MG63 (cell line): ENCODE data around the gene FAM193A. TPM values are rescaled to one million over a fixed set of nuclear protein-coding genes. Genes with fewer than 3 reads are reported as not detected.
"Not testable (repeated sequence)": the region's sequence is repeated elsewhere in the genome, so short reads cannot be mapped to it uniquely, and the experiment has no call there.

Experiments
- DNase-seq: peaks from one replicate; pipeline ENCODE4 v3.0.0-alpha.2; 2020
- H3K27me3 ChIP-seq: fragments of 250-450 bp; sonication (Bioruptor Pico); 2 replicates; pipeline ENCODE4 v1.5.1; 2020; ENCODE audit warnings: mild to moderate bottlenecking, moderate library complexity
- H3K36me3 ChIP-seq: fragments of 250-450 bp; sonication (Bioruptor Pico); 2 replicates; pipeline ENCODE4 v1.5.1; 2020; ENCODE audit warnings: mild to moderate bottlenecking, moderate library complexity
- H3K4me3 ChIP-seq: fragments of 250-450 bp; sonication (Bioruptor Pico); 2 replicates; pipeline ENCODE4 v1.5.1; 2020; ENCODE audit warnings: mild to moderate bottlenecking, moderate library complexity
- H3K9me3 ChIP-seq: fragments of 250-450 bp; sonication (Bioruptor Pico); 2 replicates; pipeline ENCODE4 v1.5.1; 2020; ENCODE audit warnings: mild to moderate bottlenecking, moderate library complexity
- total RNA-seq: library from RNA; depleted of rRNA; stranded (reverse); fragments of >200 nt; shearing (Covaris generic); gene quantifications from 2 replicates; pipeline ENCODE4 v1.2.3, GENCODE V29; 2014; ENCODE audit warnings: low replicate concordance

The FAM193A gene
- total RNA-seq, 1 experiment from 2014 or later, result 7.3 TPM

DNA sequence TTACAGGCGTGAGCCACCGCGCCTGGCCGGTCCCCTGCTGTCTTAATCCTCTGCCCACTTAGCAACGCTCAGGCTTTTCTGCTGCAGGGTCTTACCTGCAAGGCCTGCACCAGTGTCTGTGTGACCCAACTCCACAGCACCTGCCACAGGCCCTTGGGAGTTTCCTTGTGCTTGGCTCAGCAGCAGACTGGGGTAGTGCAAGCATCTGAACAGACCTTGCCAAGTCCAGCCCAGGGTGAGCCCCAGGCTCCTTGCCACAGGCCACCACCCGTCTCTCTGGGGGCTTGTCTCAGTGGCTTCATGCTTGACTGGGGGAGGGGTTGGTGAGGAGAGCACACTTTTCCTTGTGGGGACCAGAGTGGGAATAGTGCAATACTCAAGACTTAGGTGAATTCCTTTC, 87.0 kb downstream of the FAM193A start:
- no peak for DNase-seq

GRCh38 chr4:2624782-2625530, 88.5 kb downstream of the FAM193A start:
- no peak for DNase-seq
- no peak overlapping the region for H3K4me3 ChIP-seq
- no peaks in the 10 kb centered on the region for H3K27me3 ChIP-seq
- H3K9me3 ChIP-seq, result no peaks in the 10 kb centered on the region
- peaks cover 3% of the 10 kb centered on the region for H3K36me3 ChIP-seq

More for the DNA sequence above, 87.0 kb downstream of the FAM193A start:
- Histone ChIP-seq H3K36me3 (peaks cover 3% of the 10 kb centered on the region), H3K9me3 (no peaks in the 10 kb centered on the region), H3K27me3 (no peaks in the 10 kb centered on the region), H3K4me3 (no peak overlapping the region)

- H3K9me3 ChIP-seq, result no peaks in the 10 kb centered on the region
- DNase-seq, result no peak
- no peaks in the 10 kb centered on the region for H3K27me3 ChIP-seq
- H3K36me3 ChIP-seq, result peaks cover 3% of the 10 kb centered on the region
- no peak overlapping the region for H3K4me3 ChIP-seq
Measured at GRCh38 chr4:2626231-2626630, 89.8 kb downstream of the FAM193A start.

GRCh38 chr4:2630556-2631273, 94.3 kb downstream of the FAM193A start:
- Histone ChIP-seq H3K36me3 (peaks cover 5% of the 10 kb centered on the region), H3K4me3 (no peak overlapping the region), H3K27me3 (no peaks in the 10 kb centered on the region), H3K9me3 (no peaks in the 10 kb centered on the region)
- DNase-seq, result no peak

DNA sequence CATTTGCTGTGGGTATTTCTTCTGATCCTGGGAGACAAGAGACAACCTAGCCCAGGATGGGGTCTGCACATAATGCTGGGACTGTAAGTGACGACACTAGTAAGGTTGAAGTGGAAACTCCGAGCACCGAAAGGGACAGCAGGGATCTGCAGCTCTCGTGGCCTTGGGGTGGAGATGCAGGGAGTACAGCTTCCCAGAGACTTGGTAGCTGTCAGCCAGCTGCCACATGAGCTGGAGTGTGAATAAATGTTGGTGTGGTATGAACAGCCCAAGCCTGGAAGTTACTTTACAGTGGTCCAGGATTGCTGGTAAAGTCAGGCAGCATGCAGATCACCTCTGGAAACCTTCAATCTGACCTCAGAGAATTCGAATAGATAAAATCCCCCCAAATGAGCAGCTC, 97.6 kb downstream of the FAM193A start:
- Histone ChIP-seq H3K9me3 (no peaks in the 10 kb centered on the region), H3K4me3 (no peak overlapping the region), H3K27me3 (no peaks in the 10 kb centered on the region), H3K36me3 (peaks cover 4% of the 10 kb centered on the region; the same call in 1 of the 2 replicates)
- DNase-seq, result no peak

- H3K27me3 ChIP-seq, result no peaks in the 10 kb centered on the region
- peaks cover 10% of the 10 kb centered on the region for H3K36me3 ChIP-seq
- H3K9me3 ChIP-seq, result no peaks in the 10 kb centered on the region
- no peak overlapping the region for H3K4me3 ChIP-seq
- DNase-seq, result no peak
Measured at GRCh38 chr4:2636331-2636730, 99.9 kb downstream of the FAM193A start.

DNA sequence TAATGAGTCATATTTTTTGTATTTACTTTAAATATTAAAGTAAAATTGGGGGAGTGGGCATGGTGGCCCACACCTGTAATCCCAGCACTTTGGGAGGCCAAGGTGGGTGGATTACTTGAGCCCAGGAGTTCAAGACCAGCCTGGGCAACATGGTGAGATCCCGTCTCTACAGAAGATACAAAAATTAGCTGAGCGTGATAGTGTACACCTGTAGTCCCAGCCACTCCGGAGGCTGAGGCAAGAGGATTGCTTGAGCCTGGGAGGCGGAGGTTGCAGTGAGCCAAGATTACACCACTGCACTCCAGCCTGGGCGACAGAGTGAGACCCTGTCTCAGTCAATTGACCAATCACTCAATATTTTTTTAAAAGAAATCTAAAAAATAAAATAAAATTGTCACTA, 100.5 kb downstream of the FAM193A start:
- DNase-seq, H3K27me3 ChIP-seq: not testable (repeated sequence)

GRCh38 chr4:2637956-2638552, 101.6 kb downstream of the FAM193A start:
- no peaks in the 10 kb centered on the region for H3K9me3 ChIP-seq
- DNase-seq, result no peak
- H3K4me3 ChIP-seq, result no peak overlapping the region
- H3K36me3 ChIP-seq, result peaks cover 10% of the 10 kb centered on the region
- H3K27me3 ChIP-seq, result no peaks in the 10 kb centered on the region

More for the DNA sequence above, 100.5 kb downstream of the FAM193A start:
- H3K4me3 ChIP-seq, H3K9me3 ChIP-seq, H3K36me3 ChIP-seq: not testable (repeated sequence)

- Histone ChIP-seq H3K36me3 (peaks cover 11% of the 10 kb centered on the region), H3K27me3 (no peaks in the 10 kb centered on the region)
- DNase-seq, result no peak
Measured at GRCh38 chr4:2638730-2639129, 102.3 kb downstream of the FAM193A start.

DNA sequence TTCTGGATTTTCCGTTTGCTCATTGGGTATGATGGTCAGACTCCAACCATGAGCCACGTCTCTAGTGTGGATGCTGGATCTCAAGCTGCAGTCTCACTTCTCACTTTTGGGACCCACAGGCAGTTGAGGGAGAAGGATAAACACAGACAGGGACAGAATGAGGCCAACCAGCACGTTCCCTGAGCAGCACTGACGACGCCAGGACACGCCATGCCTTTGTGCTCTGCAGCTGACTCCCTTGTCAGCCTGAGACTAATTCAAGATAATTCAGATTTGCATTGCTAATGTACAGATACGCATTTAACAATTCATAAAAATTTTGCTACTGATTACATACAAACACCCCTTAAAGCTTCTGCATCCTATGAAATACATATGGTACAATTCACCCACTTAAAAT, 106.5 kb downstream of the FAM193A start:
- Histone ChIP-seq H3K9me3 (no peaks in the 10 kb centered on the region), H3K36me3 (peaks cover 13% of the 10 kb centered on the region), H3K4me3 (no peak overlapping the region), H3K27me3 (no peaks in the 10 kb centered on the region)
- no peak for DNase-seq

More at GRCh38 chr4:2638730-2639129, 102.3 kb downstream of the FAM193A start:
- Histone ChIP-seq H3K9me3 (no peaks in the 10 kb centered on the region), H3K4me3 (no peak overlapping the region)

GRCh38 chr4:2643555-2643954, 107.1 kb downstream of the FAM193A start:
- Histone ChIP-seq H3K36me3 (peaks cover 16% of the 10 kb centered on the region), H3K4me3 (no peak overlapping the region), H3K9me3 (no peaks in the 10 kb centered on the region), H3K27me3 (no peaks in the 10 kb centered on the region)
- no peak for DNase-seq

DNA sequence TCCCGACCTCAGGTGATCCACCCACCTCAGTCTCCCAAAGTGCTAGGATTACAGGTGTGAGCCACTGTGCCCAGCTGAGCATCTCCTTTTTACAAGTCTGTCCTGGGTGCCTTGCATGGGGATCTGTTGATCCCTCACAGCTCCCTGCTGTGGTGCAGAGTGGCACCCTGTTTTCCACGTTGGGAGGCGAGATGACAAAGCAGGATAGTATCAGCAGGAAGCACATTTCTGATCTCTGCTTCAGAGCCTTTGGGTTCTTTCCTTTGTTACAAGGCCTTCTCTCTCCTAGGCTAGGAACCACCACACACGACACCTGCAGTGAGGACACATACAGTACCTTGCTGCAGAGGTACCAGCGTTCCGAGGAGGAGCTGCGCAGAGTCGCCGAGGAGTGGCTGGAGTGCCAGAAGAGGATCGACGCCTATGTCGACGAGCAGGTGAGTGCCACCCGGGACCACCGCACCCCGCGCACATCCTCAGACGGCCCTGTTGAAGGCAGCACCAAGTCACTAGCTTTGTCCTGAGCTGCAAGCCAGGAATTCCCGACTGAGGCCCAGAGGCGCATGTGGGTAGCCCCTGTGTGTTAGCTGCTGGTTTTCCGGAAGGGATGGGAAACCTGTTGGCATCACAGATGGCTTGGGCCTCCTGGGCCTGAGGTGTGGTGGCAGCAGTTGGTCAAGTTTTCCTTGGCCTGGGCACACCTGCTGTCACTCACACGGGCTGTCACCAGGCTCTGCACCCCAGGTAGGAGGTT, 110.1 kb downstream of the FAM193A start:
- Histone ChIP-seq H3K27me3 (no peaks in the 10 kb centered on the region), H3K9me3 (no peaks in the 10 kb centered on the region), H3K4me3 (no peak overlapping the region), H3K36me3 (peaks cover 8% of the 10 kb centered on the region; the same call in 1 of the 2 replicates)
- DNase-seq, result no peak

- no peak overlapping the region for H3K4me3 ChIP-seq
- no peaks in the 10 kb centered on the region for H3K27me3 ChIP-seq
- H3K9me3 ChIP-seq, result no peaks in the 10 kb centered on the region
- no peak for DNase-seq
- H3K36me3 ChIP-seq, result peaks cover 8% of the 10 kb centered on the region; the same call in 1 of the 2 replicates
Measured at GRCh38 chr4:2647403-2648158, 111.1 kb downstream of the FAM193A start.

DNA sequence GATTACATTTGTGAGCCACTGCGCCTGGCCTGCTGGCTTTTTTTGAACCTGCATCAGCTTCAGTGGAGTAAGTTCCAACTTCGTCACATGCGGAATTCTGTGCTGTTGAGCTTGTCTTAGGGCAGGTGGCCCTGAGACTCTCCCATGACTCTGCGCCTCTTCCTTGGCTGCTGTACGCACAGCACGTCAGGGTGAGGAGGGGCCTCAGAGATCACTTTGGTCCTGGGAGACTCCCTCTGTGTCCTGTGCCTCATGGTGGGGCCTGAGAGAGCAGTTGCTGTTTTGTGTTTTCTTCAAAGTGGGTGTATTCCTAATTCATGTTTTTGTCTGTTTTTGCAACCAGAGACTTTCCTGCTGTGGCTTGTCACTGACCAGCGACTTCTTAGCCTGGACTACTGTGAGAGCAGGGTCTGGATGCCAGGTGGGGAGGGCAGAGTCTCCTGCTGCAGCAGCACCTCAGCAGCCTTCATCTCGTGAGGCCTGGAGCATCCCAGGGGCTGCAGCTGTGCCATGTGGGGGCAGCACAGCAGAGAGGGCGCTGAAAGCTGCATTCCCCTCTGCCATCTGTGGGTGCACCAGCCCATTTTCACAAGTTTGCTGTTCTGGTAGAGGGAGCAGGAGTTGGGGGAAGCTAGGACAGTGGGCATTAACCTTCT, 111.8 kb downstream of the FAM193A start:
- DNase-seq, result no peak
- no peaks in the 10 kb centered on the region for H3K27me3 ChIP-seq
- H3K4me3 ChIP-seq, result no peak overlapping the region
- no peaks in the 10 kb centered on the region for H3K9me3 ChIP-seq
- H3K36me3 ChIP-seq, result peaks cover 8% of the 10 kb centered on the region; the same call in 1 of the 2 replicates

DNA sequence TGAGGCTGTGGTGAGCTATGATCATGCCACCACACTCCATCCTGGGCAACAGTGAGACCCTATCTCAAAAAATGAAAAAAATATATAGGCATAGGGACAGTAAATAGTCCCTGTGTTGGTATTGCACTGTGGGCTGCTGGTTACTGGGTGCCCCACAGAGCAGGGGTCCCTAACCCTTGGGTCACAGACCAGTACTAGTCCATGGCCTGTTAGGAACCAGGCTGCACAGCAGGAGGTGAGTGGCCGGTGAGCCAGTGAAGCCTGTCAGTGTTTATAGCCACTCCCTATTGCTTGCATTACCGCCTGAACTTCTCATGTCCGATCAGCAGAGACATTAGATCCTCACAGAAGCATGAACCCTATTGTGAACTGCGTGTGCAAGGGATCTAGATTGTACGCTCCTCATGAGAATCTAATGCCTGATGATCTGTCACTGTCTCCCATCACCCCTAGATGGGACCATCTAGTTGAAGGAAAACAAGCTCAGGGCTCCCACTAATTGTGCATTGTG, 113.2 kb downstream of the FAM193A start:
- Histone ChIP-seq H3K27me3 (no peaks in the 10 kb centered on the region), H3K4me3 (no peak overlapping the region), H3K9me3 (no peaks in the 10 kb centered on the region), H3K36me3 (peaks cover 4% of the 10 kb centered on the region; the same call in 1 of the 2 replicates)
- no peak for DNase-seq
